ENCODE measurements around the gene TTLL3.

The TTLL3 gene

GRCh38 chr3:9833078-9833477 lies 23.0 kb downstream of the TTLL3 start:
- WGBS = 92% methylated on average over 9 of the region's 9 CpGs

GRCh38 chr3:9834520-9835380 lies 24.7 kb downstream of the TTLL3 start:
- H3K9me3 ChIP-seq (ENCODE audit: control insufficient read depth, low read length) = no peaks in the 10 kb centered on the region
- no peak for DNase-seq
- no peak overlapping the region for H4K91ac ChIP-seq (ENCODE audit: low read length)
- H3K27me3 ChIP-seq (ENCODE audit: control insufficient read depth in 1 of 2, insufficient read depth in 1 of 2, low read length in 2 of 2) = no peaks in the 10 kb centered on the region
- H3K18ac ChIP-seq (ENCODE audit: low read depth in 1 of 2, low read length in 2 of 2) = no peak overlapping the region
- H3K27ac ChIP-seq (ENCODE audit: low read length, poor library complexity, severe bottlenecking) = no peak overlapping the region
- no peak overlapping the region for H2BK12ac ChIP-seq (ENCODE audit: low read length in 2 of 2)
- H2AFZ ChIP-seq (ENCODE audit: low read depth, low read length) = no peak overlapping the region
- H3K4ac ChIP-seq (ENCODE audit: low read depth in 1 of 2, low read length in 2 of 2) = no peak overlapping the region
- peaks cover 47 to 77% of the 10 kb centered on the region in 2 experiments for H3K36me3 ChIP-seq (ENCODE audit: control insufficient read depth in 1 of 2, insufficient read depth in 2 of 2, low read depth in 1 of 2, low read length in 2 of 2)
- H3K4me3 ChIP-seq (ENCODE audit: insufficient read depth in 1 of 2, low read depth in 1 of 2, low read length in 2 of 2) = no peak overlapping the region
- peaks cover 10% of the 10 kb centered on the region for H3K4me1 ChIP-seq (ENCODE audit: control insufficient read depth, insufficient read depth, low read depth, low read length)
- H3K23ac ChIP-seq (ENCODE audit: low read length in 2 of 2) = no peak overlapping the region
- 92% methylated on average over 17 of the region's 18 CpGs for WGBS
- no peak overlapping the region for H3K14ac ChIP-seq (ENCODE audit: low read length in 2 of 2)
- H3K79me1 ChIP-seq (replicated peaks; ENCODE audit: low read length, poor library complexity, severe bottlenecking) = peaks cover 4% of the 10 kb centered on the region
- no peak overlapping the region for H2AK5ac ChIP-seq (ENCODE audit: low read length, severe bottlenecking)
- no peak overlapping the region for H3K9ac ChIP-seq (ENCODE audit: low read length)
- no peak overlapping the region for H3K4me2 ChIP-seq (ENCODE audit: low read length, poor library complexity, severe bottlenecking)
- no peak overlapping the region for H2BK15ac ChIP-seq (ENCODE audit: low read depth, poor library complexity, severe bottlenecking)
- H2BK120ac ChIP-seq (ENCODE audit: low read depth, low read length) = no peak overlapping the region
- H4K8ac ChIP-seq (ENCODE audit: low read length) = no peak overlapping the region
- H2BK5ac ChIP-seq (ENCODE audit: low read depth, low read length, poor library complexity, severe bottlenecking) = no peak overlapping the region

More at GRCh38 chr3:9833078-9833477, 23.0 kb downstream of the TTLL3 start:
- H3K36me3 ChIP-seq (ENCODE audit: control insufficient read depth in 1 of 2, insufficient read depth in 2 of 2, low read depth in 1 of 2, low read length in 2 of 2) = peaks cover 46 to 79% of the 10 kb centered on the region in 2 experiments
- no peak overlapping the region for H3K4me3 ChIP-seq (ENCODE audit: insufficient read depth in 1 of 2, low read depth in 1 of 2, low read length in 2 of 2)
- H3K9me3 ChIP-seq (ENCODE audit: control insufficient read depth, low read length) = no peaks in the 10 kb centered on the region
- H2AFZ ChIP-seq (ENCODE audit: low read depth, low read length) = no peak overlapping the region
- H3K4me1 ChIP-seq (ENCODE audit: control insufficient read depth, insufficient read depth, low read depth, low read length) = peaks cover 7% of the 10 kb centered on the region
- H2BK12ac ChIP-seq (ENCODE audit: low read length in 2 of 2) = no peak overlapping the region
- no peak overlapping the region for H2BK5ac ChIP-seq (ENCODE audit: low read depth, low read length, poor library complexity, severe bottlenecking)
- no peak overlapping the region for H3K14ac ChIP-seq (ENCODE audit: low read length in 2 of 2)
- no peak overlapping the region for H3K23ac ChIP-seq (ENCODE audit: low read length in 2 of 2)
- H3K18ac ChIP-seq (ENCODE audit: low read depth in 1 of 2, low read length in 2 of 2) = no peak overlapping the region
- no peak overlapping the region for H3K27ac ChIP-seq (ENCODE audit: low read length, poor library complexity, severe bottlenecking)
- no peak overlapping the region for H3K4me2 ChIP-seq (ENCODE audit: low read length, poor library complexity, severe bottlenecking)
- H2BK15ac ChIP-seq (ENCODE audit: low read depth, poor library complexity, severe bottlenecking) = no peak overlapping the region
- no peak overlapping the region for H2BK120ac ChIP-seq (ENCODE audit: low read depth, low read length)
- H4K8ac ChIP-seq (ENCODE audit: low read length) = no peak overlapping the region
- no peak overlapping the region for H3K4ac ChIP-seq (ENCODE audit: low read depth in 1 of 2, low read length in 2 of 2)
- H3K27me3 ChIP-seq (ENCODE audit: control insufficient read depth in 1 of 2, insufficient read depth in 1 of 2, low read length in 2 of 2) = no peaks in the 10 kb centered on the region
- no peak overlapping the region for H4K91ac ChIP-seq (ENCODE audit: low read length)
- no peak overlapping the region for H2AK5ac ChIP-seq (ENCODE audit: low read length, severe bottlenecking)
- H3K79me1 ChIP-seq (replicated peaks; ENCODE audit: low read length, poor library complexity, severe bottlenecking) = peaks cover 4% of the 10 kb centered on the region
- no peak for DNase-seq
- no peak overlapping the region for H3K9ac ChIP-seq (ENCODE audit: low read length)

- Histone ChIP-seq H2BK5ac (ENCODE audit: low read depth, low read length, poor library complexity, severe bottlenecking) (no peak overlapping the region), H2BK12ac (ENCODE audit: low read length in 2 of 2) (no peak overlapping the region), H4K91ac (ENCODE audit: low read length) (no peak overlapping the region), H3K27me3 (ENCODE audit: control insufficient read depth in 1 of 2, insufficient read depth in 1 of 2, low read length in 2 of 2) (no peaks in the 10 kb centered on the region), H3K36me3 (ENCODE audit: control insufficient read depth in 1 of 2, insufficient read depth in 2 of 2, low read depth in 1 of 2, low read length in 2 of 2) (peaks cover 60 to 80% of the 10 kb centered on the region in 2 experiments), H3K9me3 (ENCODE audit: control insufficient read depth, low read length) (no peaks in the 10 kb centered on the region), H3K9ac (ENCODE audit: low read length) (no peak overlapping the region), H3K4me2 (ENCODE audit: low read length, poor library complexity, severe bottlenecking) (no peak overlapping the region), H2AFZ (ENCODE audit: low read depth, low read length) (no peak overlapping the region), H3K4ac (ENCODE audit: low read depth in 1 of 2, low read length in 2 of 2) (no peak overlapping the region), H3K23ac (ENCODE audit: low read length in 2 of 2) (no peak overlapping the region), H2AK5ac (ENCODE audit: low read length, severe bottlenecking) (no peak overlapping the region), H2BK15ac (ENCODE audit: low read depth, poor library complexity, severe bottlenecking) (no peak overlapping the region), H2BK120ac (ENCODE audit: low read depth, low read length) (no peak overlapping the region), H4K8ac (ENCODE audit: low read length) (no peak overlapping the region), H3K79me1 (replicated peaks; ENCODE audit: low read length, poor library complexity, severe bottlenecking) (peaks cover 14% of the 10 kb centered on the region), H3K4me3 (ENCODE audit: insufficient read depth in 1 of 2, low read depth in 1 of 2, low read length in 2 of 2) (no peak overlapping the region), H3K4me1 (ENCODE audit: control insufficient read depth, insufficient read depth, low read depth, low read length) (peaks cover 12% of the 10 kb centered on the region), H3K18ac (ENCODE audit: low read depth in 1 of 2, low read length in 2 of 2) (no peak overlapping the region), H3K14ac (ENCODE audit: low read length in 2 of 2) (no peak overlapping the region), H3K27ac (ENCODE audit: low read length, poor library complexity, severe bottlenecking) (no peak overlapping the region)
- 94% methylated on average over 8 of the region's 12 CpGs for WGBS
- DNase-seq = no peak
These were observed 27.9 kb downstream of the TTLL3 start for GRCh38 chr3:9837701-9838582.

GRCh38 chr3:9838856-9839255 lies 28.8 kb downstream of the TTLL3 start:
- Histone ChIP-seq H3K9ac (ENCODE audit: low read length) (no peak overlapping the region), H3K27ac (ENCODE audit: low read length, poor library complexity, severe bottlenecking) (no peak overlapping the region), H3K14ac (ENCODE audit: low read length in 2 of 2) (no peak overlapping the region), H2BK5ac (ENCODE audit: low read depth, low read length, poor library complexity, severe bottlenecking) (no peak overlapping the region), H2BK120ac (ENCODE audit: low read depth, low read length) (no peak overlapping the region), H3K18ac (ENCODE audit: low read depth in 1 of 2, low read length in 2 of 2) (no peak overlapping the region), H3K4ac (ENCODE audit: low read depth in 1 of 2, low read length in 2 of 2) (no peak overlapping the region), H3K23ac (ENCODE audit: low read length in 2 of 2) (no peak overlapping the region), H3K4me2 (ENCODE audit: low read length, poor library complexity, severe bottlenecking) (no peak overlapping the region), H4K8ac (ENCODE audit: low read length) (no peak overlapping the region), H2AFZ (ENCODE audit: low read depth, low read length) (no peak overlapping the region), H3K27me3 (ENCODE audit: control insufficient read depth in 1 of 2, insufficient read depth in 1 of 2, low read length in 2 of 2) (no peaks in the 10 kb centered on the region), H4K91ac (ENCODE audit: low read length) (no peak overlapping the region), H2BK12ac (ENCODE audit: low read length in 2 of 2) (no peak overlapping the region), H3K79me1 (replicated peaks; ENCODE audit: low read length, poor library complexity, severe bottlenecking) (peaks cover 19% of the 10 kb centered on the region), H3K36me3 (ENCODE audit: control insufficient read depth in 1 of 2, insufficient read depth in 2 of 2, low read depth in 1 of 2, low read length in 2 of 2) (peaks cover 52 to 73% of the 10 kb centered on the region in 2 experiments), H2BK15ac (ENCODE audit: low read depth, poor library complexity, severe bottlenecking) (no peak overlapping the region), H2AK5ac (ENCODE audit: low read length, severe bottlenecking) (no peak overlapping the region), H3K4me3 (ENCODE audit: insufficient read depth in 1 of 2, low read depth in 1 of 2, low read length in 2 of 2) (no peak overlapping the region), H3K4me1 (ENCODE audit: control insufficient read depth, insufficient read depth, low read depth, low read length) (peaks cover 16% of the 10 kb centered on the region), H3K9me3 (ENCODE audit: control insufficient read depth, low read length) (no peaks in the 10 kb centered on the region)
- no peak for DNase-seq
- WGBS = 93% methylated on average over 4 of the region's 4 CpGs
